ENCODE data around the gene TMED5.

The TMED5 gene

GRCh38 chr1:93143769-93144168, 36.4 kb downstream of the TMED5 start:
- H3K9me3 ChIP-seq (ENCODE audit: insufficient read depth, low read depth, low read length), result no peaks in the 10 kb centered on the region
- H3K4me1 ChIP-seq (ENCODE audit: insufficient read depth, low read length), result no peaks in the 10 kb centered on the region
- WGBS, result no CpG with 5 or more reads among the region's 4 CpGs
- H3K27me3 ChIP-seq (ENCODE audit: insufficient read depth, low read length), result no peaks in the 10 kb centered on the region
- peaks cover 49% of the 10 kb centered on the region for H3K36me3 ChIP-seq (ENCODE audit: insufficient read depth, low read length)
- H3K4me3 ChIP-seq (ENCODE audit: low read length), result no peak overlapping the region
- no peak overlapping the region for H3K9ac ChIP-seq (ENCODE audit: low read depth, low read length)
- H3K27ac ChIP-seq (ENCODE audit: low read depth, low read length), result no peak overlapping the region

- Histone ChIP-seq H3K27me3 (ENCODE audit: insufficient read depth, low read length) (no peaks in the 10 kb centered on the region), H3K4me1 (ENCODE audit: insufficient read depth, low read length) (no peaks in the 10 kb centered on the region), H3K4me3 (ENCODE audit: low read length) (no peak overlapping the region), H3K27ac (ENCODE audit: low read depth, low read length) (no peak overlapping the region), H3K9ac (ENCODE audit: low read depth, low read length) (no peak overlapping the region), H3K9me3 (ENCODE audit: insufficient read depth, low read depth, low read length) (no peaks in the 10 kb centered on the region), H3K36me3 (ENCODE audit: insufficient read depth, low read length) (peaks cover 55% of the 10 kb centered on the region)
- WGBS, result 97% methylated on average over 1 of the region's 1 CpG
Measured at GRCh38 chr1:93143136-93143535, 37.1 kb downstream of the TMED5 start.

GRCh38 chr1:93142161-93142560, 38.1 kb downstream of the TMED5 start:
- Histone ChIP-seq H3K27ac (ENCODE audit: low read depth, low read length) (no peak overlapping the region), H3K27me3 (ENCODE audit: insufficient read depth, low read length) (no peaks in the 10 kb centered on the region), H3K36me3 (ENCODE audit: insufficient read depth, low read length) (peaks cover 61% of the 10 kb centered on the region), H3K9ac (ENCODE audit: low read depth, low read length) (no peak overlapping the region), H3K9me3 (ENCODE audit: insufficient read depth, low read depth, low read length) (no peaks in the 10 kb centered on the region), H3K4me1 (ENCODE audit: insufficient read depth, low read length) (no peaks in the 10 kb centered on the region), H3K4me3 (ENCODE audit: low read length) (no peak overlapping the region)
- WGBS, result 97% methylated on average over 2 of the region's 2 CpGs

- Histone ChIP-seq H3K9ac (ENCODE audit: low read depth, low read length) (no peak overlapping the region), H3K4me3 (ENCODE audit: low read length) (no peak overlapping the region), H3K9me3 (ENCODE audit: insufficient read depth, low read depth, low read length) (no peaks in the 10 kb centered on the region), H3K4me1 (ENCODE audit: insufficient read depth, low read length) (no peaks in the 10 kb centered on the region), H3K36me3 (ENCODE audit: insufficient read depth, low read length) (peaks cover 82% of the 10 kb centered on the region), H3K27ac (ENCODE audit: low read depth, low read length) (no peak overlapping the region), H3K27me3 (ENCODE audit: insufficient read depth, low read length) (no peaks in the 10 kb centered on the region)
- 100% methylated on average over 1 of the region's 1 CpG for WGBS
Measured at GRCh38 chr1:93140106-93140505, 40.1 kb downstream of the TMED5 start.

GRCh38 chr1:93137604-93138292, 42.5 kb downstream of the TMED5 start:
- WGBS, result 98% methylated on average over 2 of the region's 3 CpGs
- no peaks in the 10 kb centered on the region for H3K27me3 ChIP-seq (ENCODE audit: insufficient read depth, low read length)
- no peaks in the 10 kb centered on the region for H3K4me1 ChIP-seq (ENCODE audit: insufficient read depth, low read length)
- H3K27ac ChIP-seq (ENCODE audit: low read depth, low read length), result no peak overlapping the region
- H3K9ac ChIP-seq (ENCODE audit: low read depth, low read length), result no peak overlapping the region
- no peaks in the 10 kb centered on the region for H3K9me3 ChIP-seq (ENCODE audit: insufficient read depth, low read depth, low read length)
- peaks cover 99% of the 10 kb centered on the region for H3K36me3 ChIP-seq (ENCODE audit: insufficient read depth, low read length)
- no peak overlapping the region for H3K4me3 ChIP-seq (ENCODE audit: low read length)

- WGBS, result 98% methylated on average over 5 of the region's 5 CpGs
- Histone ChIP-seq H3K36me3 (ENCODE audit: insufficient read depth, low read length) (peaks cover 100% of the 10 kb centered on the region), H3K9ac (ENCODE audit: low read depth, low read length) (no peak overlapping the region), H3K27ac (ENCODE audit: low read depth, low read length) (no peak overlapping the region), H3K4me1 (ENCODE audit: insufficient read depth, low read length) (no peaks in the 10 kb centered on the region), H3K4me3 (ENCODE audit: low read length) (no peak overlapping the region), H3K9me3 (ENCODE audit: insufficient read depth, low read depth, low read length) (no peaks in the 10 kb centered on the region), H3K27me3 (ENCODE audit: insufficient read depth, low read length) (no peaks in the 10 kb centered on the region)
Measured at GRCh38 chr1:93136445-93136844, 43.8 kb downstream of the TMED5 start.

- Histone ChIP-seq H3K9ac (ENCODE audit: low read depth, low read length) (no peak overlapping the region), H3K4me1 (ENCODE audit: insufficient read depth, low read length) (no peaks in the 10 kb centered on the region), H3K27me3 (ENCODE audit: insufficient read depth, low read length) (no peaks in the 10 kb centered on the region), H3K36me3 (ENCODE audit: insufficient read depth, low read length) (peaks cover 96% of the 10 kb centered on the region), H3K27ac (ENCODE audit: low read depth, low read length) (no peak overlapping the region), H3K9me3 (ENCODE audit: insufficient read depth, low read depth, low read length) (no peaks in the 10 kb centered on the region), H3K4me3 (ENCODE audit: low read length) (no peak overlapping the region)
Measured at GRCh38 chr1:93132638-93133037, 47.6 kb downstream of the TMED5 start.

GRCh38 chr1:93129507-93130099, 50.6 kb downstream of the TMED5 start:
- Histone ChIP-seq H3K4me1 (ENCODE audit: insufficient read depth, low read length) (peaks cover 19% of the 10 kb centered on the region), H3K27ac (ENCODE audit: low read depth, low read length) (no peak overlapping the region), H3K4me3 (ENCODE audit: low read length) (no peak overlapping the region), H3K36me3 (ENCODE audit: insufficient read depth, low read length) (peaks cover 90% of the 10 kb centered on the region), H3K27me3 (ENCODE audit: insufficient read depth, low read length) (no peaks in the 10 kb centered on the region), H3K9me3 (ENCODE audit: insufficient read depth, low read depth, low read length) (no peaks in the 10 kb centered on the region), H3K9ac (ENCODE audit: low read depth, low read length) (no peak overlapping the region)

GRCh38 chr1:93124556-93125355, 55.5 kb downstream of the TMED5 start:
- H3K4me3 ChIP-seq (ENCODE audit: low read length), result peak overlapping the region; percentile 34; the same call in 1 of the 2 replicates
- peak overlapping the region; percentile 85 for H3K27ac ChIP-seq (ENCODE audit: low read depth, low read length)

GRCh38 chr1:93123201-93123783, 56.9 kb downstream of the TMED5 start:
- WGBS, result 94% methylated on average over 2 of the region's 4 CpGs
- Histone ChIP-seq H3K9me3 (ENCODE audit: insufficient read depth, low read depth, low read length) (no peaks in the 10 kb centered on the region), H3K9ac (ENCODE audit: low read depth, low read length) (no peak overlapping the region), H3K36me3 (ENCODE audit: insufficient read depth, low read length) (peaks cover 84% of the 10 kb centered on the region), H3K27ac (ENCODE audit: low read depth, low read length) (no peak overlapping the region; the same call in 1 of the 2 replicates), H3K4me3 (ENCODE audit: low read length) (no peak overlapping the region), H3K27me3 (ENCODE audit: insufficient read depth, low read length) (no peaks in the 10 kb centered on the region), H3K4me1 (ENCODE audit: insufficient read depth, low read length) (peaks cover 39% of the 10 kb centered on the region)

More at GRCh38 chr1:93124556-93125355, 55.5 kb downstream of the TMED5 start:
- Histone ChIP-seq H3K9me3 (ENCODE audit: insufficient read depth, low read depth, low read length) (no peaks in the 10 kb centered on the region), H3K4me1 (ENCODE audit: insufficient read depth, low read length) (peaks cover 39% of the 10 kb centered on the region), H3K36me3 (ENCODE audit: insufficient read depth, low read length) (peaks cover 84% of the 10 kb centered on the region), H3K9ac (ENCODE audit: low read depth, low read length) (peak overlapping the region; percentile 25; the same call in 1 of the 2 replicates), H3K27me3 (ENCODE audit: insufficient read depth, low read length) (no peaks in the 10 kb centered on the region)
- 16% methylated on average over 4 of the region's 4 CpGs for WGBS

GRCh38 chr1:93120614-93121013, 59.6 kb downstream of the TMED5 start:
- Histone ChIP-seq H3K4me1 (ENCODE audit: insufficient read depth, low read length) (peaks cover 30% of the 10 kb centered on the region), H3K9me3 (ENCODE audit: insufficient read depth, low read depth, low read length) (no peaks in the 10 kb centered on the region), H3K9ac (ENCODE audit: low read depth, low read length) (no peak overlapping the region), H3K27me3 (ENCODE audit: insufficient read depth, low read length) (no peaks in the 10 kb centered on the region), H3K36me3 (ENCODE audit: insufficient read depth, low read length) (peaks cover 86% of the 10 kb centered on the region), H3K4me3 (ENCODE audit: low read length) (no peak overlapping the region), H3K27ac (ENCODE audit: low read depth, low read length) (no peak overlapping the region; the same call in 1 of the 2 replicates)

All from HUES64 (cell line).